SK-N-SH treated with all-trans-retinoic acid at 6 μM for 48 hours (cell line): ENCODE measurements around the gene CNTNAP2.

Experiments used
- ATAC-seq: fragments of 200-7000 bp; cut with Tn5 transposase; 3 replicates; pipeline ENCODE4 v1.9.1; 2020; ENCODE audit warnings: mild to moderate bottlenecking, moderate library complexity
- ARNTL ChIP-seq: fragments of 450-650 bp; formaldehyde crosslinking; IDR thresholded peaks from 2 replicates; pipeline ENCODE4 v1.5.0; 2020; ENCODE audit warnings: low read depth, mild to moderate bottlenecking, moderate library complexity, borderline replicate concordance
- BACH2 ChIP-seq: fragments of 250-450 bp; sonication (Bioruptor Pico); IDR thresholded peaks from 2 replicates; pipeline ENCODE4 v1.9.0; 2021; ENCODE audit warnings: mild to moderate bottlenecking, borderline replicate concordance
- CSDC2 ChIP-seq: fragments of 250-450 bp; sonication (Bioruptor Pico); IDR thresholded peaks from 2 replicates; pipeline ENCODE4 v1.5.0; 2020; ENCODE audit warnings: mild to moderate bottlenecking, moderate library complexity
- ESRRG ChIP-seq: fragments of 250-450 bp; sonication (Bioruptor Pico); IDR thresholded peaks from 2 replicates; pipeline ENCODE4 v1.6.1; 2021; ENCODE audit warnings: mild to moderate bottlenecking
- GLIS3 ChIP-seq: fragments of 250-450 bp; sonication (Bioruptor Pico); IDR thresholded peaks from 2 replicates; pipeline ENCODE4 v1.5.0; 2020; ENCODE audit warnings: mild to moderate bottlenecking, moderate library complexity
- OSR1 ChIP-seq: fragments of 250-450 bp; sonication (Bioruptor Pico); IDR thresholded peaks from 2 replicates; pipeline ENCODE4 v1.8.0; 2022; ENCODE audit warnings: moderate library complexity, mild to moderate bottlenecking, inconsistent platforms
- PPARA ChIP-seq: fragments of 250-450 bp; sonication (Bioruptor Pico); IDR thresholded peaks from 2 replicates; pipeline ENCODE4 v1.5.0; 2020; ENCODE audit warnings: mild to moderate bottlenecking, borderline replicate concordance
- RARB ChIP-seq: fragments of 250-450 bp; sonication (Bioruptor Pico); IDR thresholded peaks from 2 replicates; pipeline ENCODE4 v1.8.0; 2021; ENCODE audit warnings: mild to moderate bottlenecking, moderate library complexity
- SNAI2 ChIP-seq: fragments of 250-450 bp; sonication (Bioruptor Pico); IDR thresholded peaks from 2 replicates; pipeline ENCODE4 v1.5.0; 2020; ENCODE audit warnings: mild to moderate bottlenecking, moderate library complexity
- TCF4 ChIP-seq: fragments of 250-450 bp; sonication (Bioruptor Pico); IDR thresholded peaks from 2 replicates; pipeline ENCODE4 v1.8.0; 2021; ENCODE audit warnings: mild to moderate bottlenecking, moderate library complexity, borderline replicate concordance
- ZFP3 ChIP-seq: fragments of 250-450 bp; sonication (Bioruptor Pico); IDR thresholded peaks from 2 replicates; pipeline ENCODE4 v1.5.0; 2020; ENCODE audit warnings: mild to moderate bottlenecking, moderate library complexity
- ZNF70 ChIP-seq: fragments of 450-650 bp; formaldehyde crosslinking; IDR thresholded peaks from 2 replicates; pipeline ENCODE4 v1.5.0; 2020; ENCODE audit warnings: mild to moderate bottlenecking, moderate library complexity
- ZNF8 ChIP-seq: fragments of 450-650 bp; formaldehyde crosslinking; IDR thresholded peaks from 2 replicates; pipeline ENCODE4 v1.5.0; 2020; ENCODE audit warnings: mild to moderate bottlenecking, moderate library complexity
- TF ChIP-seq, protein P1 (sequence below): fragments of 250-450 bp; sonication (Bioruptor Pico); IDR thresholded peaks from 2 replicates; pipeline ENCODE4 v1.8.0; 2021; ENCODE audit warnings: low read depth, mild to moderate bottlenecking, moderate library complexity, borderline replicate concordance
- TF ChIP-seq, protein P2 (sequence below): fragments of 250-450 bp; sonication (Bioruptor Pico); IDR thresholded peaks from 2 replicates; pipeline ENCODE4 v1.5.1; 2020; ENCODE audit warnings: low read depth, mild to moderate bottlenecking, moderate library complexity
- TF ChIP-seq, protein P3 (sequence below): fragments of 250-450 bp; sonication (Bioruptor Pico); IDR thresholded peaks from 2 replicates; pipeline ENCODE4 v1.8.0; 2020; ENCODE audit warnings: mild to moderate bottlenecking, moderate library complexity, borderline replicate concordance

CNTNAP2 gene

DNA sequence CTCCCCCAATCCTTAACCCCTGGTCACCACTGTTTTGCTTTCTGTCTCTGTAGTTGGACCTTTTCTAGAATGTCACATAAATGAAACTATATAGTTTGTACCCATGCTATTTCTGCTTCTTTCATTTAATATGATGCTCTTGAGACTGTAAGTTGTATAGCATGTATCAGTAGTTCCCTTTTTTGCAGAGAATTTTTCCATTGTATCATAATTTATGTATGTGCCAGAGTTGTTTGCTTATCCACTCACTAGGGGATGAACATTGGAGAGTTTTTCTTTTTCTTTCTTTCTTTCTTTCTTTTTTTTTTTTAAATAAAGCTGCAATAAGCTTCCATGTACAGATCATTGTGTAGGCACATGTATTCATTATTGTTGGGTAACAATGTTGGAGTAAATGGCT lies 544.8 kb downstream of the CNTNAP2 start:
- TF ChIP-seq, protein P1, sequence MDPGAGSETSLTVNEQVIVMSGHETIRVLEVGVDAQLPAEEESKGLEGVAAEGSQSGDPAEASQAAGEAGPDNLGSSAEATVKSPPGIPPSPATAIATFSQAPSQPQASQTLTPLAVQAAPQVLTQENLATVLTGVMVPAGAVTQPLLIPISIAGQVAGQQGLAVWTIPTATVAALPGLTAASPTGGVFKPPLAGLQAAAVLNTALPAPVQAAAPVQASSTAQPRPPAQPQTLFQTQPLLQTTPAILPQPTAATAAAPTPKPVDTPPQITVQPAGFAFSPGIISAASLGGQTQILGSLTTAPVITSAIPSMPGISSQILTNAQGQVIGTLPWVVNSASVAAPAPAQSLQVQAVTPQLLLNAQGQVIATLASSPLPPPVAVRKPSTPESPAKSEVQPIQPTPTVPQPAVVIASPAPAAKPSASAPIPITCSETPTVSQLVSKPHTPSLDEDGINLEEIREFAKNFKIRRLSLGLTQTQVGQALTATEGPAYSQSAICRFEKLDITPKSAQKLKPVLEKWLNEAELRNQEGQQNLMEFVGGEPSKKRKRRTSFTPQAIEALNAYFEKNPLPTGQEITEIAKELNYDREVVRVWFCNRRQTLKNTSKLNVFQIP: no peak
- TF ChIP-seq CSDC2 (CRISPR knock-in tag) (no peak), ZFP3 (no peak)
- TF ChIP-seq, protein P2, sequence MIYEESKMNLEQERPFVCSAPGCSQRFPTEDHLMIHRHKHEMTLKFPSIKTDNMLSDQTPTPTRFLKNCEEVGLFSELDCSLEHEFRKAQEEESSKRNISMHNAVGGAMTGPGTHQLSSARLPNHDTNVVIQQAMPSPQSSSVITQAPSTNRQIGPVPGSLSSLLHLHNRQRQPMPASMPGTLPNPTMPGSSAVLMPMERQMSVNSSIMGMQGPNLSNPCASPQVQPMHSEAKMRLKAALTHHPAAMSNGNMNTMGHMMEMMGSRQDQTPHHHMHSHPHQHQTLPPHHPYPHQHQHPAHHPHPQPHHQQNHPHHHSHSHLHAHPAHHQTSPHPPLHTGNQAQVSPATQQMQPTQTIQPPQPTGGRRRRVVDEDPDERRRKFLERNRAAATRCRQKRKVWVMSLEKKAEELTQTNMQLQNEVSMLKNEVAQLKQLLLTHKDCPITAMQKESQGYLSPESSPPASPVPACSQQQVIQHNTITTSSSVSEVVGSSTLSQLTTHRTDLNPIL (CRISPR knock-in tag): no peak
- TF ChIP-seq, all 23 proteins: peak for 0
- ATAC-seq: no peak

DNA sequence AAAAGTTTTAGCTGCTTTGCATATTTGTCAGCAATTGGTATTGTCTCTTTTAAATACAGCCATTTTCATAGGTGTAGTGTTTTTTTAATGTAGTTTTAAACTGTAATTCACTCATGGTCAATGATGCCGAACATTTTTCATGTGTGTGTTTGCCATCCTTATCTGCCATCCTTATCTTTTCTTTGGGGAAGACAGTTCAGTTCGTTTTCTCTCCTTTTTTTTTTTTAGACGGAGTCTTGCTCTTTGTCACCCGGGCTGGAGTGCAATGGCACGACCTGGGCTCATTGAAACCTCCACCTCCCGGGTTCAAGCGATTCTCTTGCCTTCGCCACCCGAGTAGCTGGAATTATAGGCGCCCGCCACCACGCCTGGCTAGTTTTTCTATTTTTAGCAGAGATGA lies 545.3 kb downstream of the CNTNAP2 start:
- ATAC-seq: no peak
- TF ChIP-seq, protein P1: no peak
- TF ChIP-seq RARB (CRISPR knock-in tag): no peak
- no peak for TF ChIP-seq SNAI2 (CRISPR knock-in tag)
- no peak for TF ChIP-seq ZNF8 (CRISPR knock-in tag)
- no peak for TF ChIP-seq PPARA (CRISPR knock-in tag)
- no peak for TF ChIP-seq BACH2 (CRISPR knock-in tag)
- TF ChIP-seq GLIS3: no peak
- TF ChIP-seq, protein P2 (CRISPR knock-in tag): no peak

DNA sequence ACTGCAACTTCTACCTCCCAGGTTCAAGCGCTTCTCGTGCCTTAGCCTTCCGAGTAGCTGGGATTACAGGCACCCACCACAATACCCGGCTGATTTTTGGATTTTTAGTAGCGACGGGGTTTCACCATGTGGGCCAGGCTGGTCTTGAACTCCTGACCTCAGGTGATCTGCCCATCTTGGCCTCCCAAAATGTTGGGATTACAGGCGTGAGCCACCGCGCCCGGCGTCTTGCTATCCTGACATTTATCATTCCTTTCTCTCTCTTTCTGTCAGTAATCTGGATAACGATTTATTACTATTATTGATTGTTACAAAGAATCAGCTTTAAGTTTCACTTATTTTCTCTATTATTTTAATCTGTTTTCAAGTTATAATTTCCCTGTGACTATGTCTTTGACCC lies 548.4 kb downstream of the CNTNAP2 start:
- no peak for TF ChIP-seq ESRRG (CRISPR knock-in tag)
- no peak for TF ChIP-seq GLIS3
- TF ChIP-seq, all 23 proteins: peak for 0
- ATAC-seq: no peak

DNA sequence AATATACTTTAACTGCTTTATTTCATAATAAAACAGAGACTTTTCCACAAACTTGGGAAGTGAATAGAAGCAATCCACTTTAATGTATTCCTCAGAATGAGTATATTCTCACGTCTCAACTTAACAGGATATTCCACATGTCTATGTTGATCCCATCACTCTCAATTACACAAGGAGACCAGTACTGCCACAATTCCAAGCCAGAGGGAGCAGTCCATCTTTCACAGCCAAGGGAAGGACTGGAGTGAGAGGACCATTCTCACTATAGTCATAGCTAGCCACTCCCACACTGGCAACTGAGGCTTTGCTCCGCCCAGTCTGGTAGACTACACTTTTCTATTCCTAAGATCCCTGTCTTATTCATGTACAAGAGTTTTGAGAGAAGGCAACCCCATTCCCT lies 553.9 kb downstream of the CNTNAP2 start:
- TF ChIP-seq ZNF8 (CRISPR knock-in tag) (no peak), BACH2 (CRISPR knock-in tag) (no peak), SNAI2 (CRISPR knock-in tag) (no peak), TCF4 (no peak), OSR1 (CRISPR knock-in tag) (no peak), ZFP3 (no peak), PPARA (CRISPR knock-in tag) (no peak), ZNF70 (CRISPR knock-in tag) (no peak), ARNTL (CRISPR knock-in tag) (no peak), RARB (CRISPR knock-in tag) (no peak), GLIS3 (no peak), CSDC2 (CRISPR knock-in tag) (no peak), ESRRG (CRISPR knock-in tag) (no peak)
- TF ChIP-seq, protein P3, sequence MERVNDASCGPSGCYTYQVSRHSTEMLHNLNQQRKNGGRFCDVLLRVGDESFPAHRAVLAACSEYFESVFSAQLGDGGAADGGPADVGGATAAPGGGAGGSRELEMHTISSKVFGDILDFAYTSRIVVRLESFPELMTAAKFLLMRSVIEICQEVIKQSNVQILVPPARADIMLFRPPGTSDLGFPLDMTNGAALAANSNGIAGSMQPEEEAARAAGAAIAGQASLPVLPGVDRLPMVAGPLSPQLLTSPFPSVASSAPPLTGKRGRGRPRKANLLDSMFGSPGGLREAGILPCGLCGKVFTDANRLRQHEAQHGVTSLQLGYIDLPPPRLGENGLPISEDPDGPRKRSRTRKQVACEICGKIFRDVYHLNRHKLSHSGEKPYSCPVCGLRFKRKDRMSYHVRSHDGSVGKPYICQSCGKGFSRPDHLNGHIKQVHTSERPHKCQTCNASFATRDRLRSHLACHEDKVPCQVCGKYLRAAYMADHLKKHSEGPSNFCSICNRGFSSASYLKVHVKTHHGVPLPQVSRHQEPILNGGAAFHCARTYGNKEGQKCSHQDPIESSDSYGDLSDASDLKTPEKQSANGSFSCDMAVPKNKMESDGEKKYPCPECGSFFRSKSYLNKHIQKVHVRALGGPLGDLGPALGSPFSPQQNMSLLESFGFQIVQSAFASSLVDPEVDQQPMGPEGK: no peak
- TF ChIP-seq, protein P1: no peak
- TF ChIP-seq, protein P2 (CRISPR knock-in tag): no peak
- no peak for ATAC-seq
